ENCODE data around the gene PDE4DIP. TPM values are rescaled to one million over a fixed set of nuclear protein-coding genes. Genes with fewer than 3 reads are reported as not detected.
"Not testable (repeated sequence)": the region's sequence is repeated elsewhere in the genome, so short reads cannot be mapped to it uniquely, and the experiment has no call there.

Gene PDE4DIP
- total RNA-seq, 1 donor from 2014 or later: 7.4 TPM

- not testable (repeated sequence) for H3K4me3 Mint-ChIP-seq; H4K20me1 ChIP-seq (ENCODE audit: low read depth); H3K27me3 ChIP-seq; H3K36me3 Mint-ChIP-seq; H3K4me1 Mint-ChIP-seq; H3K4me2 ChIP-seq; H3K9me3 Mint-ChIP-seq; H3F3A ChIP-seq (ENCODE audit: low read depth); H3K27ac ChIP-seq; H3K9me3 ChIP-seq (ENCODE audit: low read depth); H3K27me3 Mint-ChIP-seq (ENCODE audit: insufficient read depth, low read depth); H3K79me2 ChIP-seq (ENCODE audit: low read depth); H2AFZ ChIP-seq (replicated peaks); H3K9ac ChIP-seq; H3K36me3 ChIP-seq; H3K4me1 ChIP-seq; DNase-seq (ENCODE audit: low spot score); H3K27ac Mint-ChIP-seq; H3K4me3 ChIP-seq
These were observed 50.4 kb downstream of the PDE4DIP start for GRCh38 chr1:148894360-148895352.

GRCh38 chr1:148900026-148900425 is 55.8 kb downstream of the PDE4DIP start:
- not testable (repeated sequence) for H3K79me2 ChIP-seq (ENCODE audit: low read depth); H3K4me3 Mint-ChIP-seq; H3K27me3 ChIP-seq; H3K4me3 ChIP-seq; H3F3A ChIP-seq (ENCODE audit: low read depth); H3K36me3 ChIP-seq; H3K27me3 Mint-ChIP-seq (ENCODE audit: insufficient read depth, low read depth); H3K9me3 Mint-ChIP-seq; H3K9me3 ChIP-seq (ENCODE audit: low read depth); H3K27ac ChIP-seq; H3K9ac ChIP-seq; H3K27ac Mint-ChIP-seq; H4K20me1 ChIP-seq (ENCODE audit: low read depth); DNase-seq (ENCODE audit: low spot score); H3K4me2 ChIP-seq; H3K36me3 Mint-ChIP-seq; H3K4me1 Mint-ChIP-seq; H2AFZ ChIP-seq (replicated peaks); H3K4me1 ChIP-seq

GRCh38 chr1:148900691-148901090 is 56.5 kb downstream of the PDE4DIP start:
- H3K79me2 ChIP-seq (ENCODE audit: low read depth); H3K27me3 Mint-ChIP-seq (ENCODE audit: insufficient read depth, low read depth); H3K27ac Mint-ChIP-seq; H3F3A ChIP-seq (ENCODE audit: low read depth); H3K36me3 ChIP-seq; H3K27ac ChIP-seq; H3K9me3 Mint-ChIP-seq; H3K4me3 Mint-ChIP-seq; H3K4me1 Mint-ChIP-seq; H3K4me2 ChIP-seq; H3K36me3 Mint-ChIP-seq; H3K9me3 ChIP-seq (ENCODE audit: low read depth); H3K4me3 ChIP-seq; H3K9ac ChIP-seq; H3K27me3 ChIP-seq; H2AFZ ChIP-seq (replicated peaks); DNase-seq (ENCODE audit: low spot score); H4K20me1 ChIP-seq (ENCODE audit: low read depth); H3K4me1 ChIP-seq: not testable (repeated sequence)

DNA sequence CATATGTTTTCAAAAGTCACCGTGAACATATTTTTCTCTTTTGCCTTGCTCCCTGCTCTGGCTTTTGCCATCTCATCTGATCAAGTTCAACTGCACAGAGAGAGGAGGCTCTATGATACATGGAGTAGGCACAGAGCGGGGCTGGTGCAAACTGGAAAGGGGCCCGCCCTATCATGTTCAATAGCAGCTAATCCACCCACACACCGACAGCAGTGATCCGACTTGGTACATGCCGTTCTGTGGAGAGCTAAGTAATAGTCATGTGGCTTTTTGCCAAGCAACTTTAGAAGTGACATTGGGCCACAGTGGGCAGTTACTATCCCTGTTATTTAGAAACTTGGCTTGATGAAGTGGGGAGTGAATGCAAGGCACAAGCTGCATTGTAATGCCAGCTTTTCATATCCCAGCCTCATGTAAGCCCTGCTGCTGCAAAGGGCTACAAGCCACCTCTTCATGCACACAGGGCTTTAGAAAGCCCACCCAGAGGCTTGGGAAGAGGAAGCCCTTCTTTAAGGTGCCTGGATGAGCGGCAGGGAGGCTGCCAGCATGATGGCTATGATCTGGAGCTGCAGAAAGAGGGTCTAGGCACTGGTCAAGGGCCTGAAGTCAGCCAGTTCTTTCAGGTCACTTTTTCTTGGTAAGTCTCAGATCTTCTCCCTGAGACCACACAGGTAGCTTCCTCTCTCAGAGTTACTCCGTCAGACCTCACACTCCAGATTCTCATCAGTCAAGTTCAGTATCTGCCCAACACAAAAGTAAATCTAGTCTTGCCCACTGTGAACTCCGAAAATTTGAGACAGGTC is 57.1 kb downstream of the PDE4DIP start:
- H3K27ac Mint-ChIP-seq: not testable (repeated sequence)

DNA sequence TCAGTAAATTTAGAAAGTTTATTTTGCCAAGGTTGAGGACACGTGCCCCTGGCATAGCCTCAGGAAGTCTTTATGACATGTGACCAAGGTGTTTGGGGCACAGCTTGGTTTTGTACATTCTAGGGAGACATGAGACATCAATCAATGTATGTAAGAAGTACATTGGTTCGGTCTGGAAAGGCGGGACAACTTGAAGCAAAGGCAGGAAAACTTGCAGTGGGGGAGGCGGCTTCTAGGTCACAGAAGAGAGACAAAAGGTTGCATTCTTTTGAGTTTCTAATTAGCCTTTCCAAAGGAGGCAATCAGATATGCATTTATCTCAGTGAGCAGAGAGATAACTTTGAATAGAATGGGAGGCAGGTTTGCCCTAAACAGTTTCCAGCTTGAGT is 57.7 kb downstream of the PDE4DIP start:
- H3K9ac ChIP-seq; H2AFZ ChIP-seq (replicated peaks); H3K4me2 ChIP-seq; H3K27ac ChIP-seq; DNase-seq (ENCODE audit: low spot score); H4K20me1 ChIP-seq (ENCODE audit: low read depth); H3K4me3 ChIP-seq; H3K79me2 ChIP-seq (ENCODE audit: low read depth); H3K4me1 Mint-ChIP-seq; H3K9me3 Mint-ChIP-seq; H3K27ac Mint-ChIP-seq; H3K9me3 ChIP-seq (ENCODE audit: low read depth); H3K4me1 ChIP-seq; H3K36me3 ChIP-seq; H3K4me3 Mint-ChIP-seq; H3K27me3 Mint-ChIP-seq (ENCODE audit: insufficient read depth, low read depth); H3K36me3 Mint-ChIP-seq; H3K27me3 ChIP-seq; H3F3A ChIP-seq (ENCODE audit: low read depth): not testable (repeated sequence)

More for the DNA sequence above, 57.1 kb downstream of the PDE4DIP start:
- H3K4me1 ChIP-seq; H3K27ac ChIP-seq; H3K79me2 ChIP-seq (ENCODE audit: low read depth); H3K4me3 Mint-ChIP-seq; H3K27me3 ChIP-seq; H3F3A ChIP-seq (ENCODE audit: low read depth); H2AFZ ChIP-seq (replicated peaks); H3K36me3 ChIP-seq; DNase-seq (ENCODE audit: low spot score); H3K36me3 Mint-ChIP-seq; H3K9me3 ChIP-seq (ENCODE audit: low read depth); H3K9me3 Mint-ChIP-seq; H3K9ac ChIP-seq; H3K4me1 Mint-ChIP-seq; H3K27me3 Mint-ChIP-seq (ENCODE audit: insufficient read depth, low read depth); H3K4me3 ChIP-seq; H4K20me1 ChIP-seq (ENCODE audit: low read depth); H3K4me2 ChIP-seq: not testable (repeated sequence)

DNA sequence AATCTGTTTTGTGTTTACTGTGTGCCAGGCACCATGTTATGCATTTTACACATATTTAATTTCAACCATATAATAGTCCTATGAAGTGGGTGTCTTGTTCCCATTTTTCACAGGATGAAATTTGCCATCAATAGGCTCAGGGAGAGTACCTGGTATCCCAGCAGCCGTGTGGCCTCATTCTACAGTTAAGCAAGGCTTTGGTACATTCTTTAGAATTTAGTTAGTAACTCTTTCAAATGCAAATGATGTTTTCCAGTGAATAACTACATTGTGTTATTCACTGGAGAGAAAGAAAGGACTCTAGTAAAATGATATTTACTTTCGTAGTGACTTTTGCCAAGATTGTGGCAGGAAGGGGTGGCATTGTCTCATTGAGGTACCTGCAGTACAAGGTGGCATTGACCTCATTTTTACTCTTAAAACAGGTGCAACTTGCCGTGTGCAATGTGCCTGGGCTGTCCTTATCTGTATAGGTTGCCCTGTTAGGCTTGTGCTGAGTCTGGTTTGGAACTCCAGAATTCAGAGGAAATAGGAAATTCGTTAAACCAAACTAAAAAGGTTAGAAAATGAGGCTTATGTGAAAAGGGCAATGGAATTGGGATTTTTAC is 65.1 kb downstream of the PDE4DIP start:
- not testable (repeated sequence) for H3K27me3 Mint-ChIP-seq (ENCODE audit: insufficient read depth, low read depth); H3K36me3 ChIP-seq; H3K4me1 Mint-ChIP-seq; H3K4me1 ChIP-seq; H3K9ac ChIP-seq; H3F3A ChIP-seq (ENCODE audit: low read depth); H3K27me3 ChIP-seq; H3K4me3 Mint-ChIP-seq; H4K20me1 ChIP-seq (ENCODE audit: low read depth); H2AFZ ChIP-seq (replicated peaks); H3K4me2 ChIP-seq; H3K36me3 Mint-ChIP-seq; H3K9me3 ChIP-seq (ENCODE audit: low read depth); H3K4me3 ChIP-seq; DNase-seq (ENCODE audit: low spot score); H3K27ac Mint-ChIP-seq; H3K27ac ChIP-seq; H3K9me3 Mint-ChIP-seq; H3K79me2 ChIP-seq (ENCODE audit: low read depth)

DNA sequence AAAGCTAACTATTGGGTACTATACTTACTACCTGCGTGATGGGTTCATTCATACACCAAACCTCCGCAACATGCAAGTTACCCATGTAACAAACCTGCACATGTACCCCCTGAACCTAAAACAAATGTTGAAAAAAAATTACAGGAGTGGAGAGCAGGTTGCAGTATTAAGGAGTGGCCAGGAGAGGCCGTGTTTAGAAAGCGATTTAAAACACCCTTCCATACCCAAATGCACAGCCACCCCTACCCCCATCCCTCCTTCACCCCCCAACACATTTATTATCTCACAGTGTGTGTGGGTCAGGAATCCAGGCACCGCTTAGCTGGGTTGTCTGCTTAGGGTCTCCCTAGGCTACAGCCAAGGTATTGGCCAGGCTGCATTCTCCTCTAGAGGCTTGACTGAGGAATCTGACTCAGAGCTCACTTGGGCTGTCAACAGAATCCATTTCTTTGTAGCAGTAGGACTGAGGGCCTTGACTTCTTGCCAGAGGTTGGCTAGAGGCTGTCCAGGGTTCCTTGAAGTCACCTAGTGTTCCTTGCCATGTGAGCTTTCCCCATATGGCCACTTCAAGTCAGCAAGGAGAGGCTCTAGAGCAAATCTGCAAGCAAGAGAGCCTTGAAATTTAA is 67.2 kb downstream of the PDE4DIP start:
- H3K4me3 Mint-ChIP-seq; H3K4me3 ChIP-seq; H3F3A ChIP-seq (ENCODE audit: low read depth); H3K4me1 Mint-ChIP-seq; H3K4me1 ChIP-seq; H3K9ac ChIP-seq; H3K9me3 ChIP-seq (ENCODE audit: low read depth); H3K27ac ChIP-seq; H3K79me2 ChIP-seq (ENCODE audit: low read depth); H3K27me3 Mint-ChIP-seq (ENCODE audit: insufficient read depth, low read depth); H3K27me3 ChIP-seq; DNase-seq (ENCODE audit: low spot score); H3K27ac Mint-ChIP-seq; H3K9me3 Mint-ChIP-seq; H2AFZ ChIP-seq (replicated peaks); H3K36me3 Mint-ChIP-seq; H3K4me2 ChIP-seq; H3K36me3 ChIP-seq; H4K20me1 ChIP-seq (ENCODE audit: low read depth): not testable (repeated sequence)
